WTC11 (cell line): ENCODE results near the gene ZNF652. TPM values are rescaled to one million over a fixed set of nuclear protein-coding genes. Genes with fewer than 3 reads are reported as not detected.
A peak's percentile ranks its signal among the peaks of the same experiment; 100 is the strongest.

Experiments used
- ATAC-seq: fragments of 200-7000 bp; cut with Tn5 transposase; 2 replicates; pipeline ENCODE4 v1.10.0; 2021; ENCODE audit warnings: mild to moderate bottlenecking, moderate library complexity
- CTCF ChIA-PET: fragments of 300-600 bp; sonication (Branson Sonifier 250); formaldehyde crosslinking; loops from one replicate; lab custom pipeline; 2021; ENCODE audit warnings: antibody characterized with exemption; lab: Charles Lee
- POLR2A ChIA-PET: fragments of 350-600 bp; sonication (Branson Sonifier 250); formaldehyde crosslinking; loops from one replicate; lab custom pipeline; 2021; ENCODE audit warnings: antibody characterized with exemption; lab: Charles Lee
- DNase-seq: peaks from one replicate; pipeline ENCODE4 v3.0.0; 2021; ENCODE audit warnings: low spot score
- H3K27ac Mint-ChIP-seq: 2 replicates; pipeline ENCODE4 v1.8.0; 2021; ENCODE audit warnings: mixed read lengths
- H3K27me3 Mint-ChIP-seq: 2 replicates; pipeline ENCODE4 v1.8.0; 2021; ENCODE audit warnings: low read depth, mild to moderate bottlenecking, moderate library complexity, mixed read lengths
- H3K36me3 Mint-ChIP-seq: 2 replicates; pipeline ENCODE4 v1.8.0; 2021; ENCODE audit warnings: mixed read lengths
- H3K4me1 Mint-ChIP-seq: 2 replicates; pipeline ENCODE4 v1.8.0; 2022; ENCODE audit warnings: mixed read lengths
- H3K4me3 Mint-ChIP-seq: 2 replicates; pipeline ENCODE4 v1.8.0; 2021; ENCODE audit warnings: mild to moderate bottlenecking, moderate library complexity, mixed read lengths
- H3K9me3 Mint-ChIP-seq: 2 replicates; pipeline ENCODE4 v1.8.0; 2021; ENCODE audit warnings: mixed read lengths
- ATF1 ChIP-seq: sonication (generic); formaldehyde crosslinking; IDR thresholded peaks from 2 replicates; pipeline ENCODE4 v1.8.1; 2023; ENCODE audit warnings: mild to moderate bottlenecking, moderate library complexity, missing genetic modification reagents
- ELF4 ChIP-seq: sonication (generic); formaldehyde crosslinking; IDR thresholded peaks from 2 replicates; pipeline ENCODE4 v1.8.1; 2022; ENCODE audit warnings: low read depth, mild to moderate bottlenecking, moderate library complexity, missing genetic modification reagents
- FOXK1 ChIP-seq: sonication (generic); formaldehyde crosslinking; IDR thresholded peaks from 2 replicates; pipeline ENCODE4 v1.8.0; 2022; ENCODE audit warnings: mild to moderate bottlenecking, moderate library complexity, missing genetic modification reagents
- HMGA2 ChIP-seq: fragments of 250-450 bp; sonication (Bioruptor Pico); IDR thresholded peaks from 2 replicates; pipeline ENCODE4 v1.4.0; 2021; ENCODE audit warnings: mild to moderate bottlenecking, moderate library complexity
- NFATC4 ChIP-seq: fragments of 250-450 bp; sonication (Bioruptor Pico); IDR thresholded peaks from 2 replicates; pipeline ENCODE4 v1.9.0; 2021; ENCODE audit warnings: mild to moderate bottlenecking
- PRRX2 ChIP-seq: fragments of 250-450 bp; sonication (Bioruptor Pico); IDR thresholded peaks from 2 replicates; pipeline ENCODE4 v1.8.0; 2021; ENCODE audit warnings: mild to moderate bottlenecking
- RELA ChIP-seq: sonication (generic); formaldehyde crosslinking; IDR thresholded peaks from 2 replicates; pipeline ENCODE4 v1.8.1; 2022; ENCODE audit warnings: missing genetic modification reagents, mild to moderate bottlenecking, borderline replicate concordance
- SP1 ChIP-seq: sonication (generic); formaldehyde crosslinking; conservative IDR thresholded peaks from 2 replicates; pipeline ENCODE4 v1.8.1; 2022; ENCODE audit warnings: missing genetic modification reagents
- TCF7 ChIP-seq: sonication (generic); formaldehyde crosslinking; IDR thresholded peaks from 2 replicates; pipeline ENCODE4 v1.8.0; 2022; ENCODE audit warnings: mild to moderate bottlenecking, low read depth, missing genetic modification reagents, moderate library complexity
- ZNF121 ChIP-seq: sonication (generic); formaldehyde crosslinking; IDR thresholded peaks from 2 replicates; pipeline ENCODE4 v1.8.0; 2023; ENCODE audit warnings: missing genetic modification reagents
- ZNF423 ChIP-seq: fragments of 250-450 bp; sonication (Bioruptor Pico); IDR thresholded peaks from 2 replicates; pipeline ENCODE4 v2.1.2; 2022; ENCODE audit warnings: mild to moderate bottlenecking, moderate library complexity
- total RNA-seq: library from RNA; stranded (reverse); gene quantifications from 3 replicates; pipeline ENCODE4 v1.2.3, GENCODE V29; 2021
- TF ChIP-seq, protein P1 (sequence below): fragments of 250-450 bp; sonication (Bioruptor Pico); conservative IDR thresholded peaks from 2 replicates; pipeline ENCODE4 v1.9.0; 2021; ENCODE audit warnings: mild to moderate bottlenecking
- TF ChIP-seq, protein P2 (sequence below): sonication (generic); formaldehyde crosslinking; IDR thresholded peaks from 2 replicates; pipeline ENCODE4 v1.8.0; 2023; ENCODE audit warnings: mild to moderate bottlenecking, missing genetic modification reagents
- TF ChIP-seq, protein P3 (sequence below): sonication (generic); formaldehyde crosslinking; IDR thresholded peaks from 2 replicates; pipeline ENCODE4 v1.8.1; 2023; ENCODE audit warnings: mild to moderate bottlenecking, missing genetic modification reagents, moderate library complexity
- TF ChIP-seq, protein P4 (sequence below): sonication (generic); formaldehyde crosslinking; IDR thresholded peaks from 2 replicates; pipeline ENCODE4 v1.8.0; 2023; ENCODE audit warnings: missing genetic modification reagents, mild to moderate bottlenecking, borderline replicate concordance
- TF ChIP-seq, protein P5 (sequence below): fragments of 200-600 bp; IDR thresholded peaks from 2 replicates; pipeline ENCODE4 v1.8.0; 2022; ENCODE audit warnings: antibody characterized with exemption

ZNF652 gene
- total RNA-seq, 1 experiment from 2014 or later: 40.8 TPM

DNA sequence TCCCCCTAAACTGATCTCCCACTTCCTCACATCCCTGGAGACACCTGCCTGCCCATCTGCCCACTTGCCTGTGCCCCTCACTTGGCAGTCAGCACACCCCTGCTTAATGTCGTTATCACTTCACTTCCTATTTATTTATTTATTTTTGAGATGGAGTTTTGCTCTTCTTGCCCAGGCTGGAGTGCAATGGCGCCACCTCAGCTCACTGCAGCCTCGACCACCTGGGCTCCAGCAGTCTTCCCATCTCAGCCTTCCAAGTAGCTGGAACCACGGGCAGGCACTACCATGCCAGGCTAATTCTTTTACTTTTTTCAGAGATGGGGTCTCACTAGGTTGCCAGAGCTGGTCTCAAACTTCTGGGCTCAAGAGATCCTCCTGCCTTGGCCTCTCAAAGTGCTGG, 108.0 kb downstream of the ZNF652 start:
- Mint-ChIP-seq H3K36me3 (no peaks in the 10 kb centered on the region), H3K27ac (no peak overlapping the region)
- ChIA-PET CTCF (interaction anchor here (0.6 to 1.9 kb wide), 15 partner anchors 9 to 1919 kb away, joined by 3 to 10 read pairs (median 3); partner anchors contain the start of gene PHOSPHO1), POLR2A (interaction anchor here (0.6 kb wide), 1 partner anchor 76 kb away, joined by 4 read pairs; no protein-coding TSS in a partner anchor)
- ATAC-seq: peak; percentile 50; the same call in 1 of the 2 replicates
- TF ChIP-seq FOXK1 (CRISPR knock-in tag) (no peak), RELA (no peak), SP1 (CRISPR knock-in tag) (no peak), PRRX2 (no peak), ZNF121 (CRISPR knock-in tag) (no peak), HMGA2 (CRISPR knock-in tag) (no peak)
- TF ChIP-seq, protein P1, sequence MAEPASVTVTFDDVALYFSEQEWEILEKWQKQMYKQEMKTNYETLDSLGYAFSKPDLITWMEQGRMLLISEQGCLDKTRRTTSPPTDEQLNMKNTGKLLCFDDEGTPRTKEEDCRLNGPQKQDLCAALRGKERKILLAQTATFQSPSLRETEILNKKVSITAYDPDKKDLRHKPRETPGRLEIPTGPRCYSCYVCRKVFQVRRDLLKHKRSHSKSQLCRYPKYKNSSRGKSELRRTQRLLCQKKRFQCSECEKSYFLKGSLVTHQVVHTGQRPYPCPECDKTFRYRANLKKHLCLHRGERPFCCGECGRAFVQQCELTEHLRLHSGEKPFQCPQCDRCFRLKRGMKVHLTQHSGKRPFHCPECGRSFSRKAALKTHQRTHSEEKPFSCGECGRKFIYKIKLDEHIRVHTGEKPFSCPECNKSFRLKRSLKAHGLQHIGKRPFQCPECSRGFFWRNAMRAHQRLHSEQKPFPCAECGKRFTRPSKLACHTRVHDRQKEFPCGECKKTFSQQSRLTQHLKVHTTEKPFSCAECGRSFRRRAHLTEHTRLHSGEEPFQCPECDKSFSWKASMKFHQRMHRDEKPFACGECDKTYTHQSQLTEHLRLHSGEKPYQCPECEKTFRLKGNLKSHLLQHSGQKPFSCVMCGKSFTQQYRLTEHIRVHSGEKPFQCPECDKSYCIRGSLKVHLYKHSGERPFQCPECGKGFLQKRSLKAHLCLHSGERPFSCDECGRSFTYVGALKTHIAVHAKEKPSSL: no peak
- TF ChIP-seq, protein P2, sequence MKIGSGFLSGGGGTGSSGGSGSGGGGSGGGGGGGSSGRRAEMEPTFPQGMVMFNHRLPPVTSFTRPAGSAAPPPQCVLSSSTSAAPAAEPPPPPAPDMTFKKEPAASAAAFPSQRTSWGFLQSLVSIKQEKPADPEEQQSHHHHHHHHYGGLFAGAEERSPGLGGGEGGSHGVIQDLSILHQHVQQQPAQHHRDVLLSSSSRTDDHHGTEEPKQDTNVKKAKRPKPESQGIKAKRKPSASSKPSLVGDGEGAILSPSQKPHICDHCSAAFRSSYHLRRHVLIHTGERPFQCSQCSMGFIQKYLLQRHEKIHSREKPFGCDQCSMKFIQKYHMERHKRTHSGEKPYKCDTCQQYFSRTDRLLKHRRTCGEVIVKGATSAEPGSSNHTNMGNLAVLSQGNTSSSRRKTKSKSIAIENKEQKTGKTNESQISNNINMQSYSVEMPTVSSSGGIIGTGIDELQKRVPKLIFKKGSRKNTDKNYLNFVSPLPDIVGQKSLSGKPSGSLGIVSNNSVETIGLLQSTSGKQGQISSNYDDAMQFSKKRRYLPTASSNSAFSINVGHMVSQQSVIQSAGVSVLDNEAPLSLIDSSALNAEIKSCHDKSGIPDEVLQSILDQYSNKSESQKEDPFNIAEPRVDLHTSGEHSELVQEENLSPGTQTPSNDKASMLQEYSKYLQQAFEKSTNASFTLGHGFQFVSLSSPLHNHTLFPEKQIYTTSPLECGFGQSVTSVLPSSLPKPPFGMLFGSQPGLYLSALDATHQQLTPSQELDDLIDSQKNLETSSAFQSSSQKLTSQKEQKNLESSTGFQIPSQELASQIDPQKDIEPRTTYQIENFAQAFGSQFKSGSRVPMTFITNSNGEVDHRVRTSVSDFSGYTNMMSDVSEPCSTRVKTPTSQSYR: no peak
- TF ChIP-seq, all 79 proteins: peak for 0
- Mint-ChIP-seq H3K4me3 (no peak overlapping the region), H3K27me3 (peaks cover 4% of the 10 kb centered on the region), H3K9me3 (no peaks in the 10 kb centered on the region), H3K4me1 (no peaks in the 10 kb centered on the region)
- DNase-seq: no peak

DNA sequence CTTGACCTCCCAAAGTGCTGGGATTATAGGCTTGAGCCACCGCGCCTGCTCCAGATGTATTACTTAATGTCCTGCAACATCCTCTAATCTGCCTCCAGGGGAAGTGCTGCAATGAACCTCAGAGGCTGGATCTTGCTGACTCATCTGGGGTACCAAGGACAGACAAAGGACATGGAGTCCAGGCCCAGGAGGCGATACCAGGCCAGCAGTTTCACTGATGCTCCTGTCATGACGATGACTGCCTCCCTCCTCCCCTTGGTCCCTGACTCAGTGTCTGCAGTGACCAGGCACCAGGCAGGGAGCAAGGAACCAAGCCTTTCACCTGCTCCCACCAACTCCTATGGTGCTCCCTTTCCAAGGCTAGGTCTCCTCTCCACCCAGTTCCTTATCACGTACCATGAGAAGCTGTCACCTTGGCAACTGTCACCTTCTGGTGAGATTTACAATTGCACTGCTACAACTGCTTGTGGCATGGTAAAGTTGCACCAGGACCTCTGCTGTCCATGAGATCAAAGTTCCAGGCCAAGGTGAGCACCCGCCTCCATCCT, 109.8 kb downstream of the ZNF652 start:
- POLR2A ChIA-PET: no interaction called here
- ATAC-seq (0 out of 2 replicates have a peak, but pooled peaks have one; percentile 22), DNase-seq (no peak)
- CTCF ChIA-PET: no interaction called here
- no peak for TF ChIP-seq ZNF423
- Mint-ChIP-seq H3K4me3 (no peak overlapping the region), H3K27ac (no peak overlapping the region), H3K36me3 (no peaks in the 10 kb centered on the region), H3K9me3 (no peaks in the 10 kb centered on the region), H3K27me3 (no peaks in the 10 kb centered on the region), H3K4me1 (no peaks in the 10 kb centered on the region)

DNA sequence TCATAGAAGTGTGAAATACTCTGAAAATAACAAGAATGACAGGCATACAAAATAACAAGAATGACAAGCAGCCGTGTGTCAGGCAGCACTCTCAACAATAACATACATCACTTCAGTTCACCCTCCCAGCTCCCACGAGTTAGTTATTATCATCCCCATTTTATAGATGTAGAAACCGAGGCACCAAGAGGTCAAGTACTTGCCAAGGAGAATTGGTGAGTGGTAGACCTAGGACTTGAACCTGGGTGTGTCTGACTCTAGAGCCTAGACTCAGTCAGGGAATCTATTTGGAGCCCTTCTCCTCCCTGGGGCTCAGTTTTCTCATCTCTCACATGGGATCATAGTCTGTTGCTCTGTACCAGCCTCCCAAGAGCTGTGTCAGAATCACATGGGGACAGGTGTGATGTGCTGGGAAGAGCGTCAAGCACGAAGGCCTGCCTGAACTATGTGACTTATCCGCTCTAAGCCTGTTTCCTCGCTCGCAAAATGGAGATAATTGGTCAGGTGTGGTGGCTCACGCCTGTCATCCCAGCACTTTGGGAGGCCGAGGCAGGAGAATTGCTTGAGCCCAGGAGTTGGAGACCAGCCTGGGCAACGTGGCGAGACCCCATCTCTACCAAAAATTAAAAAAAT, 112.0 kb downstream of the ZNF652 start:
- Mint-ChIP-seq H3K36me3 (no peaks in the 10 kb centered on the region), H3K27ac (no peak overlapping the region), H3K27me3 (no peaks in the 10 kb centered on the region), H3K4me1 (no peaks in the 10 kb centered on the region), H3K9me3 (no peaks in the 10 kb centered on the region), H3K4me3 (no peak overlapping the region)
- ChIA-PET POLR2A (no interaction called here), CTCF (interaction anchor here (0.8 to 2.5 kb wide), 4 partner anchors 18 to 121 kb away, joined by 3 to 7 read pairs (median 4); no protein-coding TSS in a partner anchor)
- ATAC-seq (no peak), DNase-seq (no peak)
- no peak for TF ChIP-seq TCF7 (CRISPR knock-in tag)
- TF ChIP-seq ATF1: no peak
- no peak for TF ChIP-seq HMGA2 (CRISPR knock-in tag)
- TF ChIP-seq, protein P3, sequence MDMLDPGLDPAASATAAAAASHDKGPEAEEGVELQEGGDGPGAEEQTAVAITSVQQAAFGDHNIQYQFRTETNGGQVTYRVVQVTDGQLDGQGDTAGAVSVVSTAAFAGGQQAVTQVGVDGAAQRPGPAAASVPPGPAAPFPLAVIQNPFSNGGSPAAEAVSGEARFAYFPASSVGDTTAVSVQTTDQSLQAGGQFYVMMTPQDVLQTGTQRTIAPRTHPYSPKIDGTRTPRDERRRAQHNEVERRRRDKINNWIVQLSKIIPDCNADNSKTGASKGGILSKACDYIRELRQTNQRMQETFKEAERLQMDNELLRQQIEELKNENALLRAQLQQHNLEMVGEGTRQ (CRISPR knock-in tag): no peak
- no peak for TF ChIP-seq NFATC4
- TF ChIP-seq, protein P4, sequence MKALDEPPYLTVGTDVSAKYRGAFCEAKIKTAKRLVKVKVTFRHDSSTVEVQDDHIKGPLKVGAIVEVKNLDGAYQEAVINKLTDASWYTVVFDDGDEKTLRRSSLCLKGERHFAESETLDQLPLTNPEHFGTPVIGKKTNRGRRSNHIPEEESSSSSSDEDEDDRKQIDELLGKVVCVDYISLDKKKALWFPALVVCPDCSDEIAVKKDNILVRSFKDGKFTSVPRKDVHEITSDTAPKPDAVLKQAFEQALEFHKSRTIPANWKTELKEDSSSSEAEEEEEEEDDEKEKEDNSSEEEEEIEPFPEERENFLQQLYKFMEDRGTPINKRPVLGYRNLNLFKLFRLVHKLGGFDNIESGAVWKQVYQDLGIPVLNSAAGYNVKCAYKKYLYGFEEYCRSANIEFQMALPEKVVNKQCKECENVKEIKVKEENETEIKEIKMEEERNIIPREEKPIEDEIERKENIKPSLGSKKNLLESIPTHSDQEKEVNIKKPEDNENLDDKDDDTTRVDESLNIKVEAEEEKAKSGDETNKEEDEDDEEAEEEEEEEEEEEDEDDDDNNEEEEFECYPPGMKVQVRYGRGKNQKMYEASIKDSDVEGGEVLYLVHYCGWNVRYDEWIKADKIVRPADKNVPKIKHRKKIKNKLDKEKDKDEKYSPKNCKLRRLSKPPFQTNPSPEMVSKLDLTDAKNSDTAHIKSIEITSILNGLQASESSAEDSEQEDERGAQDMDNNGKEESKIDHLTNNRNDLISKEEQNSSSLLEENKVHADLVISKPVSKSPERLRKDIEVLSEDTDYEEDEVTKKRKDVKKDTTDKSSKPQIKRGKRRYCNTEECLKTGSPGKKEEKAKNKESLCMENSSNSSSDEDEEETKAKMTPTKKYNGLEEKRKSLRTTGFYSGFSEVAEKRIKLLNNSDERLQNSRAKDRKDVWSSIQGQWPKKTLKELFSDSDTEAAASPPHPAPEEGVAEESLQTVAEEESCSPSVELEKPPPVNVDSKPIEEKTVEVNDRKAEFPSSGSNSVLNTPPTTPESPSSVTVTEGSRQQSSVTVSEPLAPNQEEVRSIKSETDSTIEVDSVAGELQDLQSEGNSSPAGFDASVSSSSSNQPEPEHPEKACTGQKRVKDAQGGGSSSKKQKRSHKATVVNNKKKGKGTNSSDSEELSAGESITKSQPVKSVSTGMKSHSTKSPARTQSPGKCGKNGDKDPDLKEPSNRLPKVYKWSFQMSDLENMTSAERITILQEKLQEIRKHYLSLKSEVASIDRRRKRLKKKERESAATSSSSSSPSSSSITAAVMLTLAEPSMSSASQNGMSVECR (CRISPR knock-in tag): no peak
- TF ChIP-seq, protein P2: no peak
- no peak for TF ChIP-seq ELF4
- TF ChIP-seq, protein P5, sequence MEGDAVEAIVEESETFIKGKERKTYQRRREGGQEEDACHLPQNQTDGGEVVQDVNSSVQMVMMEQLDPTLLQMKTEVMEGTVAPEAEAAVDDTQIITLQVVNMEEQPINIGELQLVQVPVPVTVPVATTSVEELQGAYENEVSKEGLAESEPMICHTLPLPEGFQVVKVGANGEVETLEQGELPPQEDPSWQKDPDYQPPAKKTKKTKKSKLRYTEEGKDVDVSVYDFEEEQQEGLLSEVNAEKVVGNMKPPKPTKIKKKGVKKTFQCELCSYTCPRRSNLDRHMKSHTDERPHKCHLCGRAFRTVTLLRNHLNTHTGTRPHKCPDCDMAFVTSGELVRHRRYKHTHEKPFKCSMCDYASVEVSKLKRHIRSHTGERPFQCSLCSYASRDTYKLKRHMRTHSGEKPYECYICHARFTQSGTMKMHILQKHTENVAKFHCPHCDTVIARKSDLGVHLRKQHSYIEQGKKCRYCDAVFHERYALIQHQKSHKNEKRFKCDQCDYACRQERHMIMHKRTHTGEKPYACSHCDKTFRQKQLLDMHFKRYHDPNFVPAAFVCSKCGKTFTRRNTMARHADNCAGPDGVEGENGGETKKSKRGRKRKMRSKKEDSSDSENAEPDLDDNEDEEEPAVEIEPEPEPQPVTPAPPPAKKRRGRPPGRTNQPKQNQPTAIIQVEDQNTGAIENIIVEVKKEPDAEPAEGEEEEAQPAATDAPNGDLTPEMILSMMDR: no peak
